ENCODE measurements around the gene GPRC5D.
A peak's percentile ranks its signal among the peaks of the same experiment; 100 is the strongest.

GPRC5D gene

GRCh38 chr12:12922191-12922616 is 29.8 kb downstream of the GPRC5D start:
- no peak for DNase-seq (ENCODE audit: extremely low read depth, insufficient read length)
- no peak for TF ChIP-seq CTCF (IDR thresholded peaks at IDR 0.05; ENCODE audit: insufficient read depth, low read length, poor library complexity, severe bottlenecking)
- H3K36me3 ChIP-seq (ENCODE audit: control insufficient read depth, insufficient read depth, low read length) = no peaks in the 10 kb centered on the region

GRCh38 chr12:12919666-12920435 is 32.1 kb downstream of the GPRC5D start:
- no peaks in the 10 kb centered on the region for H3K36me3 ChIP-seq (ENCODE audit: control insufficient read depth, insufficient read depth, low read length)
- DNase-seq (ENCODE audit: extremely low read depth, insufficient read length) = no peak
- no peak for TF ChIP-seq CTCF (IDR thresholded peaks at IDR 0.05; ENCODE audit: insufficient read depth, low read length, poor library complexity, severe bottlenecking)
- peaks cover 2% of the 10 kb centered on the region for H3K27me3 ChIP-seq (replicated peaks; ENCODE audit: control insufficient read depth, insufficient read depth, low read length)
- H3K4me3 ChIP-seq (replicated peaks; ENCODE audit: low read depth, low read length) = no peak overlapping the region

More at GRCh38 chr12:12922191-12922616, 29.8 kb downstream of the GPRC5D start:
- no peak overlapping the region for H3K4me3 ChIP-seq (replicated peaks; ENCODE audit: low read depth, low read length)
- H3K27me3 ChIP-seq (replicated peaks; ENCODE audit: control insufficient read depth, insufficient read depth, low read length) = peaks cover 2% of the 10 kb centered on the region

- Histone ChIP-seq H3K27me3 (replicated peaks; ENCODE audit: control insufficient read depth, insufficient read depth, low read length) (peaks cover 2% of the 10 kb centered on the region), H3K36me3 (ENCODE audit: control insufficient read depth, insufficient read depth, low read length) (no peaks in the 10 kb centered on the region), H3K4me3 (replicated peaks; ENCODE audit: low read depth, low read length) (no peak overlapping the region)
- TF ChIP-seq CTCF (IDR thresholded peaks at IDR 0.05; ENCODE audit: insufficient read depth, low read length, poor library complexity, severe bottlenecking) = no peak
- DNase-seq (ENCODE audit: extremely low read depth, insufficient read length) = no peak
Measured at GRCh38 chr12:12918781-12919389, 33.1 kb downstream of the GPRC5D start.

- no peaks in the 10 kb centered on the region for H3K36me3 ChIP-seq (ENCODE audit: control insufficient read depth, insufficient read depth, low read length)
- H3K27me3 ChIP-seq (replicated peaks; ENCODE audit: control insufficient read depth, insufficient read depth, low read length) = peaks cover 2% of the 10 kb centered on the region
- no peak overlapping the region for H3K4me3 ChIP-seq (replicated peaks; ENCODE audit: low read depth, low read length)
- no peak for TF ChIP-seq CTCF (IDR thresholded peaks at IDR 0.05; ENCODE audit: insufficient read depth, low read length, poor library complexity, severe bottlenecking)
- no peak for DNase-seq (ENCODE audit: extremely low read depth, insufficient read length)
Measured at GRCh38 chr12:12917517-12917916, 34.5 kb downstream of the GPRC5D start.

DNA sequence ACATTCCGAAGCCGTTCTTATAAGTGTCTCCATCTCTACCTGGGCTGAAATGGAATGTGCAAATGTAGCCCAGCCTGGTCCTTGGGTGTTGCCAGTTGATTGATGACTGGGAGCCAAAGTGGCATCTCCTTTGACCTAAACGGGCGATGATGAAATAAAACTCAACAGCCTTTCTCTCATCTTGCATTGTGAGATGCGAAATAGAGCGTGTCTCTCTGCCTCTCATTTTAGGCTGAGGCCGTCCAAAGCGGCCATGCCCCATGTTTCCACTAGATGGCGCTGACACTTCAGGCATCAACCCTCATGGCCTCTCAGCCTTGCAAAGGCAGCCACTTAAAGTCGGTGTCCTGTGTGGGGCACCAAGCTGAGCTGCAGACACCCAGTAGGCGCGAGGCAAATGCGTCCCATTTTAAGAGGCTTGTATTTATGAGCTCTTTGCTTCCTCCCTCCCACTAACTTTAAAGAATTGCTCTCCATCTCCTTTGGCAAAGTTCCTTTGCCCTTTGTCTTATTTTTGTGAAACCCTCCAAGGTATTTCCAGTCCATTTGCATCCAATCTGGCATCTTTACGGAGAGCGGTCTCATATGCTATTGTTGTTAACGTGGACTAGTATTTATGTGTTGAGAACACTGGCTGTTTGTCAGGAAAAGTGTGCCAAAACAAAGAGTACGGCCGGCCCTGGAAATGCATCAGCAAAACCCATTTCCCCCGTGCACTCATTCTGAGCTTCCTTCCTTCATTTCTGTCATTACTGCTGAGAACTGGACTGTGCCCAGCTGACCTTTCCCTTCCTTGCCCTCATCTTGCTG is 35.6 kb downstream of the GPRC5D start:
- Histone ChIP-seq H3K27me3 (replicated peaks; ENCODE audit: control insufficient read depth, insufficient read depth, low read length) (peaks cover 2% of the 10 kb centered on the region), H3K4me3 (replicated peaks; ENCODE audit: low read depth, low read length) (no peak overlapping the region), H3K36me3 (ENCODE audit: control insufficient read depth, insufficient read depth, low read length) (no peaks in the 10 kb centered on the region)
- peak; percentile 44 for DNase-seq (ENCODE audit: extremely low read depth, insufficient read length)
- TF ChIP-seq CTCF (IDR thresholded peaks at IDR 0.05; ENCODE audit: insufficient read depth, low read length, poor library complexity, severe bottlenecking) = peak; percentile 89

Measured in GM06990 (cell line).